GM12878 (cell line): ENCODE measurements around the gene SNX10. TPM values are rescaled to one million over a fixed set of nuclear protein-coding genes. Genes with fewer than 3 reads are reported as not detected.

Experiments
- ATAC-seq: fragments of 200-7000 bp; cut with Tn5 transposase; 3 replicates; pipeline ENCODE4 v1.9.1; 2020; ENCODE audit warnings: mild to moderate bottlenecking, moderate library complexity
- BruUV-seq: library from RNA; stranded (reverse); fragments of 400-500 nt; replicated peaks from 2 replicates; lab custom pipeline; 2021; lab: Mats Ljungman, UMichigan
- CTCF ChIA-PET: fragments of 300-600 bp; sonication (Branson Sonifier 250); formaldehyde crosslinking; extraction: SDS; loops from one replicate; lab custom pipeline; 2021; ENCODE audit warnings: inconsistent platforms; lab: Yijun Ruan, JAX
- POLR2A ChIA-PET: fragments of 350-600 bp; formaldehyde crosslinking; extraction: SDS; loops from one replicate; lab custom pipeline; 2021; ENCODE audit warnings: inconsistent platforms; lab: Charles Lee
- RAD21 ChIA-PET: fragments of 300-600 bp; sonication (Branson Sonifier 250); formaldehyde crosslinking; loops from one replicate; lab custom pipeline; 2023; ENCODE audit warnings: antibody characterized with exemption; ENCODE audit not compliant: unreplicated experiment; lab: Charles Lee
- SMC1A ChIA-PET: fragments of 300-600 bp; sonication (Branson Sonifier 250); formaldehyde crosslinking; loops from one replicate; lab custom pipeline; 2023; ENCODE audit not compliant: unreplicated experiment, uncharacterized antibody; lab: Charles Lee
- DNase-seq: peaks from one replicate; pipeline ENCODE4 v3.0.0-alpha.2; 2011; ENCODE audit warnings: low read depth, low spot score
- FAIRE-seq: peaks from 3 replicates; lab custom pipeline; 2011; peaks lifted over from hg19 to GRCh38; lab: Jason Lieb, UNC
- H2AFZ ChIP-seq: 2 replicates; pipeline ENCODE4 v1.6.0; 2011; ENCODE audit warnings: low read depth, low read length, control low read depth; ENCODE audit not compliant: control insufficient read depth
- H3K27ac ChIP-seq: 2 replicates; pipeline ENCODE4 v1.5.1; 2011; ENCODE audit warnings: control low read depth; ENCODE audit not compliant: control insufficient read depth, insufficient read depth
- H3K27me3 ChIP-seq, 2 experiments: replicated peaks in 1 of 2; 2 replicates each; pipeline versions ENCODE4 v1.6.0 to v1.6.1; 2011; ENCODE audit warnings: low read length in 1 of 2; ENCODE audit not compliant: control insufficient read depth in 2 of 2, insufficient read depth in 2 of 2
- H3K36me3 ChIP-seq, 2 experiments: 2 replicates each; pipeline ENCODE4 v1.5.1; 2011; ENCODE audit warnings: low read length in 1 of 2; ENCODE audit not compliant: control insufficient read depth in 2 of 2, insufficient read depth in 2 of 2
- H3K4me1 ChIP-seq: 2 replicates; pipeline ENCODE4 v1.6.1; 2011; ENCODE audit warnings: mild to moderate bottlenecking, low read length, moderate library complexity, mixed read lengths; ENCODE audit not compliant: control insufficient read depth, insufficient read depth
- H3K4me2 ChIP-seq: 2 replicates; pipeline ENCODE4 v1.6.0; 2011; ENCODE audit warnings: control low read depth; ENCODE audit not compliant: control insufficient read depth, insufficient read depth
- H3K4me3 ChIP-seq: fragments of 200-600 bp; sonication (generic); 2 replicates; pipeline ENCODE4 v1.5.1; 2016
- H3K79me2 ChIP-seq: 2 replicates; pipeline ENCODE4 v1.6.0; 2011; ENCODE audit warnings: low read length; ENCODE audit not compliant: control insufficient read depth, insufficient read depth
- H3K9ac ChIP-seq: 2 replicates; pipeline ENCODE4 v1.8.0; 2011; ENCODE audit warnings: low read length, control low read depth, mixed read lengths; ENCODE audit not compliant: control insufficient read depth, insufficient read depth
- H3K9me3 ChIP-seq: replicated peaks from 3 replicates; pipeline ENCODE4 v1.5.1; 2011; ENCODE audit warnings: mild to moderate bottlenecking, low read length; ENCODE audit not compliant: control insufficient read depth, insufficient read depth
- H4K20me1 ChIP-seq: 2 replicates; pipeline ENCODE4 v1.6.0; 2011; ENCODE audit not compliant: control insufficient read depth, insufficient read depth
- CBX5 ChIP-seq: sonication (generic); IDR thresholded peaks from 2 replicates; pipeline ENCODE4 v1.6.1; 2016; ENCODE audit warnings: low read depth, moderate library complexity, mild to moderate bottlenecking, inconsistent platforms
- CHD4 ChIP-seq: fragments of 200-600 bp; sonication (generic); IDR thresholded peaks from 2 replicates; pipeline ENCODE4 v1.6.1; 2016; ENCODE audit warnings: mild to moderate bottlenecking
- FOS ChIP-seq: IDR thresholded peaks from 3 replicates; pipeline ENCODE4 v1.6.1; 2011; ENCODE audit warnings: borderline replicate concordance; ENCODE audit not compliant: insufficient read length; ENCODE audit errors: extremely low read depth
- FOXK2 ChIP-seq: fragments of 450-650 bp; IDR thresholded peaks from 2 replicates; pipeline ENCODE4 v1.6.1; 2017; ENCODE audit warnings: mild to moderate bottlenecking, moderate library complexity
- KLF5 ChIP-seq: fragments of 450-650 bp; IDR thresholded peaks from 2 replicates; pipeline ENCODE4 v1.6.1; 2014; ENCODE audit warnings: mild to moderate bottlenecking; ENCODE audit not compliant: partially characterized antibody
- MTA2 ChIP-seq: fragments of 450-650 bp; IDR thresholded peaks from 2 replicates; pipeline ENCODE4 v1.6.1; 2016; ENCODE audit warnings: low read depth, mild to moderate bottlenecking, moderate library complexity
- POLR2A ChIP-seq: IDR thresholded peaks from 2 replicates; pipeline ENCODE4 v1.6.1; 2011; ENCODE audit warnings: low read depth, mild to moderate bottlenecking, low read length
- RCOR1 ChIP-seq: conservative IDR thresholded peaks from 2 replicates; pipeline ENCODE4 v1.6.1; 2012; ENCODE audit warnings: low read depth, low read length, improper control_type of control experiment
- STAT3 ChIP-seq: IDR thresholded peaks from 2 replicates; pipeline ENCODE4 v1.6.1; 2011; ENCODE audit warnings: low read depth, low read length, improper control_type of control experiment
- ZNF217 ChIP-seq: fragments of 450-650 bp; IDR thresholded peaks from 2 replicates; pipeline ENCODE4 v1.6.1; 2017; ENCODE audit warnings: antibody characterized with exemption, mild to moderate bottlenecking
- WGBS: methylation state at CpG from one replicate; pipeline ENCODE4 v1.1.6; 2016; ENCODE audit warnings: low lambda C conversion rate; ENCODE audit not compliant: insufficient replicate concordance, insufficient coverage; ENCODE audit errors: missing lambda C conversion rate; 5-methylcytosine and 5-hydroxymethylcytosine counted together
- in situ Hi-C: fragments of 300-500 bp; cut with MboI; formaldehyde crosslinking; loops from 9 replicates; pipeline ENCODE4 v1.14.3; 2018; ENCODE audit warnings: mixed read lengths
- intact Hi-C: fragments of 100-400 bp; cut with micrococcal nuclease; formaldehyde crosslinking; loops from one replicate; pipeline ENCODE4 v1.14.2; 2022; ENCODE audit not compliant: unreplicated experiment
- polyA plus RNA-seq, 11 experiments: library from polyadenylated mRNA; depleted of rRNA in 4 of 11; unstranded in 6 of 11; stranded (reverse) in 5 of 11; fragments of >200 nt; fragmentation: Nextera tagmentation in 4 of 11; fragmentation: Illumina TruSeq in 1 of 11; extraction: Ambion mirVana in 4 of 11; extraction: Trizol in 1 of 11; gene quantifications; 1 replicate in 1 of 11; 2 replicates in 10 of 11; pipeline versions ENCODE4 v1.2.1 to v1.2.3, GENCODE V29; 2011 to 2016; ENCODE audit warnings: inconsistent platforms in 2 of 11, missing spikeins in 2 of 11, low read depth in 1 of 11
- total RNA-seq, 4 experiments: library from RNA; depleted of rRNA in 3 of 4; stranded (reverse); fragments of >200 nt in 3 of 4; fragmentation: Illumina TruSeq in 1 of 4; extraction: Trizol in 1 of 4; gene quantifications; 2 replicates each; pipeline versions ENCODE4 v1.2.1 to v1.2.3, GENCODE V29; 2013 to 2021
- TF ChIP-seq, protein P1 (sequence below): IDR thresholded peaks from 2 replicates; pipeline ENCODE4 v1.6.1; 2011; ENCODE audit warnings: borderline replicate concordance, low read depth, mild to moderate bottlenecking, moderate library complexity, low read length; ENCODE audit not compliant: insufficient read depth, poor library complexity, severe bottlenecking
- TF ChIP-seq, protein P2 (sequence below): IDR thresholded peaks from 2 replicates; pipeline ENCODE4 v1.6.1; 2012; ENCODE audit warnings: improper control_type of control experiment, low read depth, low read length; ENCODE audit not compliant: insufficient replicate concordance
- TF ChIP-seq, protein P3 (sequence below): fragments of 450-650 bp; IDR thresholded peaks from 2 replicates; pipeline ENCODE4 v1.6.1; 2018; ENCODE audit warnings: borderline replicate concordance, mild to moderate bottlenecking; ENCODE audit not compliant: partially characterized antibody
- TF ChIP-seq, protein P4 (sequence below): IDR thresholded peaks from 2 replicates; pipeline ENCODE4 v1.6.1; 2011; ENCODE audit warnings: low read depth, mild to moderate bottlenecking, low read length, moderate library complexity, borderline replicate concordance; ENCODE audit errors: extremely low read depth

The SNX10 gene
- total and polyA plus RNA-seq, 10 of the 15 experiments (the other 5 are each of a cell fraction or from before 2014, with no cell fraction given) = 22.0 to 56.2 (median 30.1) TPM

DNA sequence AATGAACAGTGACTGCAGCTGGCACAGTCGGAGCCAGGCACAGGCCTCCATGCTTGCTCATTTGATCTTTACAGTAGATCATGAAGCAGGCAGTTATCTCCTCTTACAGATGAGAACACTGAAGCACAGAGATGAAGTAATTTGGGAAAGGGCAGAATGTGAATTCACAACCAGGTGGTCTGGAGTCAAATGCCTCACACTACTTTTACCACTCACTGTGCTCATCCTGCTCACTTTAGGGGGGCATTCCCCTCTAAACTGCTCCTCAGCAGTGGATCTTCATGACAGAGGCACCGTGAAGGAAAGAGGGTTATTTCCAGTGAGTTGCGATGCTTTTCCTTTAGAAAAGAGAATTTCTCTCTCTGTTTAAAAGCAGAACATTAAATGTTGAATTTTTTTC lies 15.1 kb downstream of the SNX10 start:
- Histone ChIP-seq H3K4me1 (no peaks in the 10 kb centered on the region), H2AFZ (no peak overlapping the region), H4K20me1 (no peaks in the 10 kb centered on the region), H3K4me2 (no peak overlapping the region), H3K27me3 (no peaks in the 10 kb centered on the region), H3K4me3 (no peak overlapping the region), H3K36me3 (peaks cover 0 to 13% of the 10 kb centered on the region in 2 experiments; a peak in 1 of 4 replicates), H3K79me2 (no peaks in the 10 kb centered on the region), H3K9ac (no peak overlapping the region), H3K27ac (no peak overlapping the region), H3K9me3 (no peaks in the 10 kb centered on the region)
- CTCF ChIA-PET = interaction anchor here (1.3 kb wide), 1 partner anchor 41 kb away, joined by 3 read pairs; no protein-coding TSS in a partner anchor
- TF ChIP-seq, protein P1, sequence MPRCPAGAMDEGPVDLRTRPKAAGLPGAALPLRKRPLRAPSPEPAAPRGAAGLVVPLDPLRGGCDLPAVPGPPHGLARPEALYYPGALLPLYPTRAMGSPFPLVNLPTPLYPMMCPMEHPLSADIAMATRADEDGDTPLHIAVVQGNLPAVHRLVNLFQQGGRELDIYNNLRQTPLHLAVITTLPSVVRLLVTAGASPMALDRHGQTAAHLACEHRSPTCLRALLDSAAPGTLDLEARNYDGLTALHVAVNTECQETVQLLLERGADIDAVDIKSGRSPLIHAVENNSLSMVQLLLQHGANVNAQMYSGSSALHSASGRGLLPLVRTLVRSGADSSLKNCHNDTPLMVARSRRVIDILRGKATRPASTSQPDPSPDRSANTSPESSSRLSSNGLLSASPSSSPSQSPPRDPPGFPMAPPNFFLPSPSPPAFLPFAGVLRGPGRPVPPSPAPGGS = no peak
- TF ChIP-seq FOXK2 (no peak), MTA2 (no peak), CBX5 (no peak), STAT3 (no peak), KLF5 (no peak), FOS (no peak), POLR2A (no peak), ZNF217 (no peak), CHD4 (no peak), RCOR1 (no peak)
- TF ChIP-seq, protein P2, sequence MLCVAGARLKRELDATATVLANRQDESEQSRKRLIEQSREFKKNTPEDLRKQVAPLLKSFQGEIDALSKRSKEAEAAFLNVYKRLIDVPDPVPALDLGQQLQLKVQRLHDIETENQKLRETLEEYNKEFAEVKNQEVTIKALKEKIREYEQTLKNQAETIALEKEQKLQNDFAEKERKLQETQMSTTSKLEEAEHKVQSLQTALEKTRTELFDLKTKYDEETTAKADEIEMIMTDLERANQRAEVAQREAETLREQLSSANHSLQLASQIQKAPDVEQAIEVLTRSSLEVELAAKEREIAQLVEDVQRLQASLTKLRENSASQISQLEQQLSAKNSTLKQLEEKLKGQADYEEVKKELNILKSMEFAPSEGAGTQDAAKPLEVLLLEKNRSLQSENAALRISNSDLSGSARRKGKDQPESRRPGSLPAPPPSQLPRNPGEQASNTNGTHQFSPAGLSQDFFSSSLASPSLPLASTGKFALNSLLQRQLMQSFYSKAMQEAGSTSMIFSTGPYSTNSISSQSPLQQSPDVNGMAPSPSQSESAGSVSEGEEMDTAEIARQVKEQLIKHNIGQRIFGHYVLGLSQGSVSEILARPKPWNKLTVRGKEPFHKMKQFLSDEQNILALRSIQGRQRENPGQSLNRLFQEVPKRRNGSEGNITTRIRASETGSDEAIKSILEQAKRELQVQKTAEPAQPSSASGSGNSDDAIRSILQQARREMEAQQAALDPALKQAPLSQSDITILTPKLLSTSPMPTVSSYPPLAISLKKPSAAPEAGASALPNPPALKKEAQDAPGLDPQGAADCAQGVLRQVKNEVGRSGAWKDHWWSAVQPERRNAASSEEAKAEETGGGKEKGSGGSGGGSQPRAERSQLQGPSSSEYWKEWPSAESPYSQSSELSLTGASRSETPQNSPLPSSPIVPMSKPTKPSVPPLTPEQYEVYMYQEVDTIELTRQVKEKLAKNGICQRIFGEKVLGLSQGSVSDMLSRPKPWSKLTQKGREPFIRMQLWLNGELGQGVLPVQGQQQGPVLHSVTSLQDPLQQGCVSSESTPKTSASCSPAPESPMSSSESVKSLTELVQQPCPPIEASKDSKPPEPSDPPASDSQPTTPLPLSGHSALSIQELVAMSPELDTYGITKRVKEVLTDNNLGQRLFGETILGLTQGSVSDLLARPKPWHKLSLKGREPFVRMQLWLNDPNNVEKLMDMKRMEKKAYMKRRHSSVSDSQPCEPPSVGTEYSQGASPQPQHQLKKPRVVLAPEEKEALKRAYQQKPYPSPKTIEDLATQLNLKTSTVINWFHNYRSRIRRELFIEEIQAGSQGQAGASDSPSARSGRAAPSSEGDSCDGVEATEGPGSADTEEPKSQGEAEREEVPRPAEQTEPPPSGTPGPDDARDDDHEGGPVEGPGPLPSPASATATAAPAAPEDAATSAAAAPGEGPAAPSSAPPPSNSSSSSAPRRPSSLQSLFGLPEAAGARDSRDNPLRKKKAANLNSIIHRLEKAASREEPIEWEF = no peak
- TF ChIP-seq, protein P3, sequence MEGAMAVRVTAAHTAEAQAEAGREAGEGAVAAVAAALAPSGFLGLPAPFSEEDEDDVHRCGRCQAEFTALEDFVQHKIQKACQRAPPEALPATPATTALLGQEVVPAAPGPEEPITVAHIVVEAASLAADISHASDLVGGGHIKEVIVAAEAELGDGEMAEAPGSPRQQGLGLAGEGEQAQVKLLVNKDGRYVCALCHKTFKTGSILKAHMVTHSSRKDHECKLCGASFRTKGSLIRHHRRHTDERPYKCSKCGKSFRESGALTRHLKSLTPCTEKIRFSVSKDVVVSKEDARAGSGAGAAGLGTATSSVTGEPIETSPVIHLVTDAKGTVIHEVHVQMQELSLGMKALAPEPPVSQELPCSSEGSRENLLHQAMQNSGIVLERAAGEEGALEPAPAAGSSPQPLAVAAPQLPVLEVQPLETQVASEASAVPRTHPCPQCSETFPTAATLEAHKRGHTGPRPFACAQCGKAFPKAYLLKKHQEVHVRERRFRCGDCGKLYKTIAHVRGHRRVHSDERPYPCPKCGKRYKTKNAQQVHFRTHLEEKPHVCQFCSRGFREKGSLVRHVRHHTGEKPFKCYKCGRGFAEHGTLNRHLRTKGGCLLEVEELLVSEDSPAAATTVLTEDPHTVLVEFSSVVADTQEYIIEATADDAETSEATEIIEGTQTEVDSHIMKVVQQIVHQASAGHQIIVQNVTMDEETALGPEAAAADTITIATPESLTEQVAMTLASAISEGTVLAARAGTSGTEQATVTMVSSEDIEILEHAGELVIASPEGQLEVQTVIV = no peak
- TF ChIP-seq, protein P4, sequence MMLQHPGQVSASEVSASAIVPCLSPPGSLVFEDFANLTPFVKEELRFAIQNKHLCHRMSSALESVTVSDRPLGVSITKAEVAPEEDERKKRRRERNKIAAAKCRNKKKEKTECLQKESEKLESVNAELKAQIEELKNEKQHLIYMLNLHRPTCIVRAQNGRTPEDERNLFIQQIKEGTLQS = no peak
- ATAC-seq (no peak), DNase-seq (no peak), FAIRE-seq (no peak)
- RAD21 ChIA-PET = no interaction called here
- 57% methylated on average over 3 of the region's 3 CpGs for WGBS
- POLR2A ChIA-PET = interaction anchor here (1.6 kb wide), 1 partner anchor 11 kb away, joined by 5 read pairs; no protein-coding TSS in a partner anchor
- intact Hi-C loops = no loop called here
- BruUV-seq = no TSS peak
- in situ Hi-C loops = no loop called here
- SMC1A ChIA-PET = interaction anchor here (0.7 kb wide), 1 partner anchor 16 kb away, joined by 4 read pairs; no protein-coding TSS in a partner anchor
